ENCODE results near the gene SPARC.
"Not testable (repeated sequence)": the region's sequence is repeated elsewhere in the genome, so short reads cannot be mapped to it uniquely, and the experiment has no call there.

The SPARC gene

GRCh38 chr5:151686674-151687407, at the start of gene SPARC:
TSS of gene SPARC (minus strand) at chr5:151686915. CDS start at chr5:151676188, 10,727 bp downstream.
- no peak for DNase-seq

DNA sequence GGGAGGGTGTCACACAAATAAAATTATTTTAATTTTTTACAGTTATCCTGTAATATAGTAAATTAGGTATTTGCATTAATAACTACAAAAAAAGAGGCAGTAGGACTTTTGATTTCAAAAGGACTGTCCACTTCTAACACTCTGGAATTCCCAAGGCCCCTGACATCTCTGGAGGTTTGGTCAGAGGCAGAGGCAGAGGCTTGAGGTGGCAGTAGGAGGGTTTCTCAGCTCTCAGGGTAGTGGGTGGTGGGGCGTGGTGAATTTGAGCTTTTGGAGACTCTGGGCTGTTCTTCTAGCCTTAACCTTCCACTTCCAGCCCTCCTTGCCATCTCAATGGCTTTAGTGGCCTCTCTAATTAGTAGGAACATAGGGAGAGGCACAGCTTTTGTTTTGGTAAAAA, 48.9 kb upstream of the SPARC start:
- no peak for DNase-seq

- DNase-seq: no peak
Measured at GRCh38 chr5:151734064-151734408, 47.3 kb upstream of the SPARC start.

DNA sequence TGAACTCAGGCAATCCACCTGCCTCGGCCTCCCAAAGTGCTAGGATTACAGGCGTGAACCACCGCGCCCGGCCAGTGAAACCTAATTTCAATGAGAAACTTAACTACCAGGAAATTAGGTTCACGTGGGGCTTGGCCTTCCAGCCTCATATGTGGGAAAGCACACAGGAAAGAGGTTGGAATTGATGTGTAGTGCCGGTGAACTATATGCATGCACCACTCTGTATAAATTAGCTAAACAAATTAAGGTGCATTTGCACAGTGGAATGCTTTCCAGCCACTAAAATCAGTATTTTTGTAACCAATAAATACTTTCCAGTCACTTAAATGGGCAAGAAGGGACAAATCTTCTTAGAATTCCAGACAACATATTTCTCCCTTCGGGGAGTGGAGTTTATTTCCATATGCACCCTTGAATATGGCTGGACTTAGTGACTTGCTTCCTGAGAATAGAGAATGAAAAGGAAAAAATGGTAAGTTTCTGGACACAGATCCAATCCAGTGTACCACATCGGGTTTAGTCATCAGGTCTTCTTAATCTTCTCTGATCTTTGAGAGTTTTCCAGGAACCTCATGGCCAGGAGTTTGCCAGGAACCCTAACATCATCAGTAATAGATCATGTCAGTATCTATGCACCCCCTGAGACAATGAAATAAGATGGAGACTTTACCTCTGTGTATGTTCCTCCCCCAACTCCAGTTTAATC, 46.8 kb upstream of the SPARC start:
- DNase-seq: no peak

GRCh38 chr5:151730381-151730780, 43.7 kb upstream of the SPARC start:
- no peak for DNase-seq

- not testable (repeated sequence) for DNase-seq
Measured at GRCh38 chr5:151729597-151729996, 42.9 kb upstream of the SPARC start.

- DNase-seq: no peak
Measured at GRCh38 chr5:151724360-151724759, 37.6 kb upstream of the SPARC start.

DNA sequence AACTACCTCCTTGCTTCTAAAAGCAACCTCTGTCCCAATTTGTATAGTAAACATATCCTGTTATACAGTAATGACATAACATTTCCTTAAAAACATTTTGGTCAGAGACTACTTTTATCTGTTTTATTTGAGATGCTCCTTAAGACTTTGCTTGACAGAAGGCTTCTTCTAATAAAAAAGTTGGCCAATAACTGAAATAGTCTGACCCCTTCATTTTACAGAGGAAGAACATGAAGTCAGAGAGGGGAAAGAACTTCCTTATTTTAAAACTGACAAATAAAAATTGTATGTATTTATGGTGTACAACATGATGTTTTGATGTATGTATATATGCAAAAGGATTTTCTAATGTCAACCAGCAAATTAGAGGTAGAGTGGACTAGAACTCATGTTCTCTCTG, 35.8 kb upstream of the SPARC start:
- DNase-seq: no peak

GRCh38 chr5:151721812-151722391, 35.2 kb upstream of the SPARC start:
- DNase-seq: no peak

- DNase-seq: peak; percentile 25
Measured at GRCh38 chr5:151721087-151721646, 34.5 kb upstream of the SPARC start.

DNA sequence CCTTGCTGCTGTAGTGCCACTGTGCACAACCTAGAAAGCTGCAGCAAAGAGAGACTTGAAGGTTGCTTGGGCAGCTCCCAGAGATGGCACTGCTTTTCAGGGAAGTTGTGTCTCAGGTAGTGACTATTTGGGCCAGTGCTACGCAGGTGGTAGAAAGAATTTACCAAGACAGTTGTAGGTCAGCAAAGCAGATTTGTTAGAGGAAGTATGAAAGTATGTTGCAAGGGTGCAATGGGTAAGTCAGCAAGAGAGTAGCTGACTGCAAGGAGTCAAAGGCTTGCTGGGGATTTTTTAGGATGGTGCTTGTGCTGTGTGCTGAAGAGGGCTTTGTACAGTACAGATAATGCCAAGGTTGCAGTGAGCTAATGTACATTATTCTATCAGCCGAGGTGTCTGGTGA, 33.5 kb upstream of the SPARC start:
- no peak for DNase-seq

- peak; percentile 20 for DNase-seq
Measured at GRCh38 chr5:151719228-151720000, 32.7 kb upstream of the SPARC start.

- no peak for DNase-seq
Measured at GRCh38 chr5:151718646-151719045, 31.9 kb upstream of the SPARC start.

DNA sequence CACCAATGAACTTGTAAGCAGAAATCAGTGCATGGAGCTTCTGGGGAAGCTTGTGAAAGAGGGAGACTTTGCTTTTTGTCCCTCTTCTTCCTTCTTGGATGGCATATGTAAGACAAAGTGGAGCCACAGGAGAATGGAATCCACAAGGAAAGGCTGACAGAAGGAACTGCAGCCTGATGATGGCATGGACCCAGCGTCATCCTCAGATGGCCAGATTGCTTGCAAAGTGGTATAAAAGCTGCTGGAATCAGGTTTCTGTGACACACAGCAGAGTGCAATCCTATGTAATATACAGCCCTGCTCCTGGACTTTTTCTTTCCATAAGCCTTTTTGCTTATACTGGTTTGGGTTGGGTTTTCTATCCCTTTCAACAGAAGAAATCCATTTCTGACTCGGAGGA, 31.4 kb upstream of the SPARC start:
- no peak for DNase-seq

DNA sequence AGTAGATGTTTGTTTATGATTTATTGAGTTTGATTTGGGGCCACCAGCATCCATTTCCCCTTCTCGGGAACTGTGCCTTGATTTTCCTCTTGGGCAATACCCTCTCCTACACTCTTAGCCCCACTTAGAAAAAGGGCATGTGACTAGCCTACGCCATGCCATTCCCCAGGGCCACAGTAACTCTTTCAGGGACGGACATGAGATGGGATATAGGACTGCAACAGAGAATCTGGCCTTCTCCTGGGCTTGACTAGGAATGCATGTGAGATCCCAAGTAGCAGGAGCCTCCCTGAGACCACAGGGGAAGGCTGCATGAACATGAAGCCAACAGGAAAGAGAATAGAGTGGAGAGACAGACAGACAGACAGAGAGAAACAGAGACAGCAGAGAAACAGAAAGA, 30.7 kb upstream of the SPARC start:
- no peak for DNase-seq

DNA sequence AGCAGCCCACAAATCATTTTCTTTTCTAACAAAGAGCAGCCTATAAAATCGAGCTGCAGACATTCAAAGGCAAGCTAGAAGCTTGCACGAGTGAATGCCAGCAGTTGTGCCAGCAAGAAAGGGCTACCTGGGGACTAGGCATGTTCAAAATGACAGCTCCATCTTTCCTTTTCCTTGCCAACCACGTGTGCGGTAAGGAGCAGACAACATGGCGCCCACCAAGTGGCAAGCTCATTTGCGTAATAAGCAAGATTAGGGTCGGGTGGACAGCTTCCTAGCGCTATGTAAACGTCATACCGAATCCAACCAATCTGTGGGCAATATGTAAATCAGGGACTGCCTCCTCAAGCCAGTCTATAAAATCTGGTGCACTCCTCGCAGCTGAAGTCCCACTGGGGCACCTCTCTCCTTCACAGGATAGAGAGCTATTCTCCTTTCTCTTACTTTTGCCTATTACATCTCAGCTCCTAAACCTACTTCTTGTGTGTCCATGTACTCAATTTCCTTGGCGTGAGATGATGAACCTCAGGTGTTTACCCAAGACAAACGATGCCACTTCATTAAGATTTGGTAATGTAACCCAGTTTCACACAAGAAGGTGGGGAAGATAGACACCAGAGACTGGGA, 22.5 kb upstream of the SPARC start:
- DNase-seq: no peak

GRCh38 chr5:151708126-151708525, 21.4 kb upstream of the SPARC start:
- no peak for DNase-seq

- DNase-seq: no peak
Measured at GRCh38 chr5:151707567-151707966, 20.9 kb upstream of the SPARC start.

- no peak for DNase-seq
Measured at GRCh38 chr5:151706906-151707305, 20.2 kb upstream of the SPARC start.

DNA sequence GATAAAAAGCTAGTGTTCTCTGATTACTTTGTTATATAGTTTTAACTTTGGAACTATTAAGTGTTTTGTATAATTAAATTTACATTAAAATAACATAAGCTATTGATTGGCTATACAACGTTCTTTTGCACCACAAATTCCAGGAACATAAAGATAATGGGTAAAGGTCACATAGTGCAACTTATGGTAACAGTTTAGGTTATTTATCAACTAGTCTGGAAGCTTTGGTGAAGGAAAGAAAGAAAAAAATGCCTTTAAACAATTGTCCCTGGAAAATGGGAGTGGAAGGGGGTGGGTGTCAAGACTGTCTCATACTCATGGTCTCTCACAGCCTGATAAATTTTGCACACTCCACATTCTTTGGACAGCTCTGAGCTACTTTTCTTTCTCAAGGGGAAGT, 17.1 kb upstream of the SPARC start:
- DNase-seq: no peak

DNA sequence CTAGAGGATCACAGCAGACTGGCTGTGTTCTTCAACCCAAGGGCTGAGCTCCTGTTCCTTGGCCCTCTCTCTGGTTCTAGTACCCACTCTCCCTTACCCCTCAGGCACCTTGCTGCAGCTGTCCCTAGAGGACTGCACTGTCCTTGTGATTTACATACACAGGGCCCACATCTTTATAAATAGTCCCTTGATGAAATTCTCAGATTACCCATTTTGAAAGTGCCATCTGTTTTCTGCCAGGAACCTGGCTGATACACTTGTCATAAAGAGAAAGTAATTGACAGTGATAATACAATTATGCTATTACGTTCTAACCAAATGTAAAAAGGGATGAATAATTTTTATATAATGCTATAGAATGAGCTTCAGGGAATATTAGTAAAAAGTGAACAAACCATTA, 16.5 kb upstream of the SPARC start:
- DNase-seq: no peak

- DNase-seq: no peak
Measured at GRCh38 chr5:151700820-151701219, 14.1 kb upstream of the SPARC start.

GRCh38 chr5:151700296-151700695, 13.6 kb upstream of the SPARC start:
- no peak for DNase-seq
